GM12865 (cell line): ENCODE measurements around the gene BCOR.

Source experiments
- DNase-seq: peaks from one replicate; pipeline ENCODE4 v3.0.0; 2010; ENCODE audit warnings: low read depth
- H3K4me3 ChIP-seq: 2 replicates; pipeline ENCODE4 v1.5.1; 2011; ENCODE audit warnings: mild to moderate bottlenecking, low read depth, low read length, control low read depth
- TF ChIP-seq, protein P1 (sequence below): IDR thresholded peaks from 2 replicates; pipeline ENCODE4 v1.5.1; 2011; ENCODE audit warnings: low read length, control low read depth, low read depth, inconsistent platforms; ENCODE audit not compliant: insufficient read depth; ENCODE audit errors: missing control alignments

BCOR gene

GRCh38 chrX:40084471-40085101 is 13.2 kb downstream of the BCOR start:
- TF ChIP-seq, protein P1, sequence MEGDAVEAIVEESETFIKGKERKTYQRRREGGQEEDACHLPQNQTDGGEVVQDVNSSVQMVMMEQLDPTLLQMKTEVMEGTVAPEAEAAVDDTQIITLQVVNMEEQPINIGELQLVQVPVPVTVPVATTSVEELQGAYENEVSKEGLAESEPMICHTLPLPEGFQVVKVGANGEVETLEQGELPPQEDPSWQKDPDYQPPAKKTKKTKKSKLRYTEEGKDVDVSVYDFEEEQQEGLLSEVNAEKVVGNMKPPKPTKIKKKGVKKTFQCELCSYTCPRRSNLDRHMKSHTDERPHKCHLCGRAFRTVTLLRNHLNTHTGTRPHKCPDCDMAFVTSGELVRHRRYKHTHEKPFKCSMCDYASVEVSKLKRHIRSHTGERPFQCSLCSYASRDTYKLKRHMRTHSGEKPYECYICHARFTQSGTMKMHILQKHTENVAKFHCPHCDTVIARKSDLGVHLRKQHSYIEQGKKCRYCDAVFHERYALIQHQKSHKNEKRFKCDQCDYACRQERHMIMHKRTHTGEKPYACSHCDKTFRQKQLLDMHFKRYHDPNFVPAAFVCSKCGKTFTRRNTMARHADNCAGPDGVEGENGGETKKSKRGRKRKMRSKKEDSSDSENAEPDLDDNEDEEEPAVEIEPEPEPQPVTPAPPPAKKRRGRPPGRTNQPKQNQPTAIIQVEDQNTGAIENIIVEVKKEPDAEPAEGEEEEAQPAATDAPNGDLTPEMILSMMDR = no peak
- H3K4me3 ChIP-seq = no peak overlapping the region
- no peak for DNase-seq

- H3K4me3 ChIP-seq = no peak overlapping the region
- DNase-seq = no peak
- TF ChIP-seq, protein P1 = no peak
These were observed 13.8 kb downstream of the BCOR start for GRCh38 chrX:40083979-40084359.

GRCh38 chrX:40083120-40083978 is 14.4 kb downstream of the BCOR start:
- no peak for DNase-seq
- TF ChIP-seq, protein P1 = no peak
- no peak overlapping the region for H3K4me3 ChIP-seq

DNA sequence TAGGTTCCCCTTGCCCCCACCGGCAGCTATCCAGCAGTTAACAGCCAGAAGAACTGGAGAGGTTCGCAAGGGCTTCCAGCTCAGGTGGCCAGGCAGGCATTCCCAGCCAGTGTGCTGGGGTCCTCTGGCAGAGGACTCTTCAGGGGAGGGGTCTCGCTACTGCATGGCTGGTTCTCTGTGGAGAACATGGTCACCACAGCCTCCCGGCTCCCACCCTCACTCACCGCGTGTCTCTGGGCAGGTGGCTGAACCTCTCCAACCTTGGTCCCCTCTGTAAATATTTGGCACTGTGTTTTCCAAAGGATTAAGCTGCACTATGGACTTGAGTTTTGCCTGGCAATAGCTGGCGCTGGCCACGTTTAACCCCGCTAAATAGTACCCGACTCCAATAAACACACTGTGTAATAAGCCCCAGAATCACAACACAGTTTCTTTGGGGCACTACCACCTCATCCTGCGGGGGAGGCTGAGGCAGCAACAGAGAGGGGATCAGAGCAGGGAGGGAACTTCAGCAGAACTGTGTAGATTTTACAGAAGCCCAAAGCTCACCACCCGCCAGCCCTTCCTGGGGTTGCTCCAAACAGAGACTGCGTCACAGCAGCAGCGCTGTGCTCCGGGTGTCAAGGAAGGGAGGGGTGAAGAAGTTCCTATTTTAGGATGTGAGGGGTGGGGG is 15.2 kb downstream of the BCOR start:
- TF ChIP-seq, protein P1 = no peak
- DNase-seq = no peak
- H3K4me3 ChIP-seq = no peak overlapping the region

- TF ChIP-seq, protein P1 = no peak
- no peak overlapping the region for H3K4me3 ChIP-seq
- DNase-seq = no peak
These were observed 16.1 kb downstream of the BCOR start for GRCh38 chrX:40081679-40082068.

DNA sequence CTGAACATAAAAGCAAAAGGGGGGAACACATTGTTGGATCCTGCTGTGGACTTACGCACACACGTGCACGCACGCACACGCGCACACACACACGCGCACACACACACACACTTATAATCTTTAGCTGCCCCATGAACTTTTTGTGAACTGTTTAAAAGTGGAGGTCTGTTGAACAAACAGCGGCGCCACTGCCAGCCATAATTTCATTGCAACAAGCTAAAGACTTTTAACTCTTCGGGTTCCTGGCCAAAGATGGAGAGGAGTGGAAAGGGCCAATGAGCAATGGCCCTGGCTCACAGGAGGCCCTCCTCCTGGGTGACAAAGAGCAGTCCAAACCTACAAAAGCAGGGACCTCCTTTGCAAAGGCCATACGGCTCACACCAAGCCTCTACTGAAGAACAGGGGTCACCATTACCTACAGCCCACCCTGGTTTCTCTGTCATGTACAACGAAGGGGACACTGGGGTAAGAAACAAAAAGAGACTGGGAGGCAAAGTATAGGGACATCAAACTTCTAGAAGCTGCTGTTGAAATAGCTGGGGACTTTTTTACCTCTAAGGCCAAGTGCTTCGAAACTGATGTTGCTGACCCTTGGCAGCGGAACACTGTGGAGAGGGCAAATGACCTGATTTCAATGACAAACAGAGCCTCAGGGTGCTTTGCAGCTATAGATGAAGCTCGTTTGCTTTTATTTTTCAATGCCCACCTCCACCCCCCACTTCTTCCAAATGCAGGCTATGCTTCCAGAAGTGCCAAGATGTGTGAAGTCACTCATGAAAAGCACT is 16.7 kb downstream of the BCOR start:
- TF ChIP-seq, protein P1 = no peak
- DNase-seq = no peak
- no peak overlapping the region for H3K4me3 ChIP-seq
